H1 (cell line): ENCODE data around the gene UIMC1. TPM values are rescaled to one million over a fixed set of nuclear protein-coding genes. Genes with fewer than 3 reads are reported as not detected.

ENCODE experiments used
- ASH2L ChIP-seq: fragments of 200-600, 300-600 bp; sonication (generic); IDR thresholded peaks from one replicate; pipeline ENCODE4 v1.7.1; 2017; ENCODE audit warnings: low read length
- CEBPB ChIP-seq: IDR thresholded peaks from 2 replicates; pipeline ENCODE4 v1.6.1; 2012; ENCODE audit warnings: low read depth, low read length
- CHD2 ChIP-seq: IDR thresholded peaks from 2 replicates; pipeline ENCODE4 v1.6.1; 2012; ENCODE audit warnings: low read length, improper control_type of control experiment
- EGR1 ChIP-seq: IDR thresholded peaks from 2 replicates; pipeline ENCODE4 v1.6.1; 2011; ENCODE audit warnings: low read depth, low read length, borderline replicate concordance
- EZH2 ChIP-seq: fragments of 200-600 bp; sonication (generic); IDR thresholded peaks from 2 replicates; pipeline ENCODE4 v1.7.1; 2012; ENCODE audit warnings: low read depth, mild to moderate bottlenecking, moderate library complexity, low read length, inconsistent platforms; ENCODE audit not compliant: severe bottlenecking
- HDAC2 ChIP-seq, 2 experiments: fragments of 300-600 bp in 1 of 2; sonication (generic) in 1 of 2; IDR thresholded peaks; 2 replicates each; pipeline ENCODE4 v1.6.1; 2011 to 2012; ENCODE audit warnings: low read depth in 2 of 2, low read length in 2 of 2, mild to moderate bottlenecking in 2 of 2, moderate library complexity in 2 of 2, borderline replicate concordance in 1 of 2, inconsistent platforms in 1 of 2
- POLR2A ChIP-seq, 2 experiments: IDR thresholded peaks; 1 replicate in 1 of 2; 2 replicates in 1 of 2; pipeline ENCODE4 v1.6.1; 2011; ENCODE audit warnings: low read depth in 2 of 2, low read length in 2 of 2, mild to moderate bottlenecking in 2 of 2; ENCODE audit errors: control extremely low read depth in 1 of 2
- POU5F1 ChIP-seq: IDR thresholded peaks from 2 replicates; pipeline ENCODE4 v1.6.1; 2011; ENCODE audit warnings: low read depth, mild to moderate bottlenecking, low read length, moderate library complexity
- RBBP5 ChIP-seq: IDR thresholded peaks from 2 replicates; pipeline ENCODE4 v1.7.1; 2012; ENCODE audit warnings: low read depth, mild to moderate bottlenecking, inconsistent platforms, low read length, moderate library complexity, borderline replicate concordance
- RNF2 ChIP-seq: fragments of 200-900, 300-1000 bp; sonication (generic); IDR thresholded peaks from 2 replicates; pipeline ENCODE4 v1.7.1; 2016; ENCODE audit warnings: borderline replicate concordance, low read depth, mild to moderate bottlenecking, antibody characterized with exemption, low read length; ENCODE audit not compliant: poor library complexity, severe bottlenecking; ENCODE audit errors: missing control alignments
- RXRA ChIP-seq: IDR thresholded peaks from 2 replicates; pipeline ENCODE4 v1.6.1; 2011; ENCODE audit warnings: low read depth, mild to moderate bottlenecking, low read length, moderate library complexity; ENCODE audit not compliant: insufficient read depth
- SAP30 ChIP-seq: fragments of 300-600 bp; sonication (generic); IDR thresholded peaks from 2 replicates; pipeline ENCODE4 v1.7.1; 2012; ENCODE audit warnings: low read length, moderate library complexity, mild to moderate bottlenecking, inconsistent platforms; ENCODE audit not compliant: insufficient read depth, insufficient replicate concordance
- SIX5 ChIP-seq: IDR thresholded peaks from 2 replicates; pipeline ENCODE4 v1.6.1; 2011; ENCODE audit warnings: mild to moderate bottlenecking, low read depth, low read length
- SP1 ChIP-seq: IDR thresholded peaks from 2 replicates; pipeline ENCODE4 v1.6.1; 2011; ENCODE audit warnings: low read depth, low read length
- SP2 ChIP-seq: IDR thresholded peaks from 2 replicates; pipeline ENCODE4 v1.6.1; 2012; ENCODE audit warnings: mild to moderate bottlenecking, low read length, inconsistent platforms
- TCF12 ChIP-seq: IDR thresholded peaks from 2 replicates; pipeline ENCODE4 v1.6.1; 2011; ENCODE audit warnings: low read depth, mild to moderate bottlenecking, low read length
- YY1 ChIP-seq: IDR thresholded peaks from 2 replicates; pipeline ENCODE4 v1.6.1; 2011; ENCODE audit warnings: low read depth, mild to moderate bottlenecking, low read length
- polyA plus RNA-seq, 7 experiments: library from polyadenylated mRNA; depleted of rRNA in 3 of 7; stranded (reverse) in 5 of 7; unstranded in 2 of 7; fragments of >200 nt in 5 of 7; fragments of 200-250 nt in 2 of 7; gene quantifications; 1 replicate in 5 of 7; 2 replicates in 1 of 7; 4 replicates in 1 of 7; pipeline versions ENCODE4 v1.2.1 to v1.2.3, GENCODE V29; 2011 to 2013; ENCODE audit warnings: missing spikeins in 2 of 7, mixed read lengths in 2 of 7
- total RNA-seq: library from RNA; stranded (reverse); fragmentation: NEBNext Ultra II Directional; extraction: Animal tissue kit (Norgen Biotek cat#: 25700); gene quantifications from 2 replicates; pipeline ENCODE4 v1.2.1, GENCODE V29; 2021
- TF ChIP-seq, protein P1 (sequence below): IDR thresholded peaks from 2 replicates; pipeline ENCODE4 v1.6.1; 2011; ENCODE audit warnings: low read length, improper control_type of control experiment
- TF ChIP-seq, protein P2 (sequence below): IDR thresholded peaks from 2 replicates; pipeline ENCODE4 v1.6.1; 2012; ENCODE audit warnings: inconsistent platforms
- TF ChIP-seq, protein P3 (sequence below): IDR thresholded peaks from 2 replicates; pipeline ENCODE4 v1.6.1; 2011; ENCODE audit warnings: low read depth, mild to moderate bottlenecking, low read length; ENCODE audit not compliant: insufficient read depth

Gene UIMC1
- total and polyA plus RNA-seq, 2 of the 8 experiments (the other 6 are each of a cell fraction or from before 2014, with no cell fraction given): 12.8 to 43.7 TPM

DNA sequence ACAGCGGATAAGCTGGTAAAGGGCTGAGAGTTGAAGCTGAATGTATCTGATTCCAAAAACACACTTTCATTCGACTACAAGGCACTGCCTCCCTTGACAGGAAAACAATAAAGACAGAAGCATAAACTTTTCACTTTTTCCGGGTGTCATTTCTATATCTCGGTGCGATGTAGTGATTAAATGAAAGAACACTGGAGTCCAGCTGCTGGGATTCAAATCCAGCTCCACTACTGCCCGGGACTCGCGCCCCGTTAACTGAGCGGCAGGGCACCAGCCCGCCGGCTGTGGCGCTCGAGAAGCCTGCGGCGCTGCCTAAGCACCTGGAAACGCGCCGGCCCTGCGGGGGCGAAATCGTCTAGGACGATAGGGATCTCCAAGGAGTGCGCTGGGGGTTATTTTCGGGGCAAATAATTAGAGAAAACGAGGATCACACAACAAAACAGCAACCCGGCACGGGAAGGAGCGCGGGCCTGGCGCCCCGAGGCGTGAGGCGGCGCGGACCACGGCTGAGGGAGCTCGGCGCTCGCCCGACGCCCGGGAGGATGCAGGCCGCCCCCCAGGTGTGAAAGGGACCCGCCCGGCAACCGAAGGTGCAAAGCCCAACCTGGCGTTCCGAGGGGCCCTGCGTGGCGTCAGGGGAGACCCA lies 837 bp downstream of the UIMC1 start (continued):
- no peak for TF ChIP-seq SAP30
- no peak for TF ChIP-seq CHD2
- TF ChIP-seq, protein P1, sequence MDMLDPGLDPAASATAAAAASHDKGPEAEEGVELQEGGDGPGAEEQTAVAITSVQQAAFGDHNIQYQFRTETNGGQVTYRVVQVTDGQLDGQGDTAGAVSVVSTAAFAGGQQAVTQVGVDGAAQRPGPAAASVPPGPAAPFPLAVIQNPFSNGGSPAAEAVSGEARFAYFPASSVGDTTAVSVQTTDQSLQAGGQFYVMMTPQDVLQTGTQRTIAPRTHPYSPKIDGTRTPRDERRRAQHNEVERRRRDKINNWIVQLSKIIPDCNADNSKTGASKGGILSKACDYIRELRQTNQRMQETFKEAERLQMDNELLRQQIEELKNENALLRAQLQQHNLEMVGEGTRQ: no peak
- TF ChIP-seq SIX5: no peak
- no peak for TF ChIP-seq TCF12
- TF ChIP-seq SP2: no peak
- TF ChIP-seq YY1: no peak
- TF ChIP-seq EGR1: peak; percentile 73; the same call in 1 of the 2 replicates
- no peak for TF ChIP-seq EZH2
- TF ChIP-seq, protein P2, sequence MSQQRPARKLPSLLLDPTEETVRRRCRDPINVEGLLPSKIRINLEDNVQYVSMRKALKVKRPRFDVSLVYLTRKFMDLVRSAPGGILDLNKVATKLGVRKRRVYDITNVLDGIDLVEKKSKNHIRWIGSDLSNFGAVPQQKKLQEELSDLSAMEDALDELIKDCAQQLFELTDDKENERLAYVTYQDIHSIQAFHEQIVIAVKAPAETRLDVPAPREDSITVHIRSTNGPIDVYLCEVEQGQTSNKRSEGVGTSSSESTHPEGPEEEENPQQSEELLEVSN: 0 out of 2 replicates have a peak, but pooled peaks have one; percentile 22
- no peak for TF ChIP-seq RXRA
- 0 out of 4 replicates have a peak, but pooled peaks of 1 of the 2 experiments have one; percentile 32 for TF ChIP-seq HDAC2 (IDR thresholded peaks at IDR 0.05; ENCODE audit: borderline replicate concordance in 1 of 2, low read depth in 2 of 2, low read length in 2 of 2)
- no peak for TF ChIP-seq POLR2A (IDR thresholded peaks at IDR 0.05; ENCODE audit: control extremely low read depth in 1 of 2, low read depth in 2 of 2, low read length in 2 of 2)
- TF ChIP-seq ASH2L: peak; percentile 23
- no peak; the same call in 1 of the 2 replicates for TF ChIP-seq RBBP5
- no peak for TF ChIP-seq RNF2
- no peak for TF ChIP-seq POU5F1
- TF ChIP-seq, protein P3, sequence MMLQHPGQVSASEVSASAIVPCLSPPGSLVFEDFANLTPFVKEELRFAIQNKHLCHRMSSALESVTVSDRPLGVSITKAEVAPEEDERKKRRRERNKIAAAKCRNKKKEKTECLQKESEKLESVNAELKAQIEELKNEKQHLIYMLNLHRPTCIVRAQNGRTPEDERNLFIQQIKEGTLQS: no peak
- no peak for TF ChIP-seq CEBPB
- TF ChIP-seq SP1: no peak
